H1 (cell line): ENCODE results near the gene ZNF134. TPM values are rescaled to one million over a fixed set of nuclear protein-coding genes. Genes with fewer than 3 reads are reported as not detected.
A peak's percentile ranks its signal among the peaks of the same experiment; 100 is the strongest.

ENCODE experiments used
- CTCF ChIA-PET: fragments of 300-600 bp; sonication (Branson Sonifier 250); formaldehyde crosslinking; loops from one replicate; lab custom pipeline; 2021; ENCODE audit not compliant: partially characterized antibody; lab: Charles Lee
- POLR2A ChIA-PET: fragments of 300-600 bp; sonication (Branson Sonifier 250); formaldehyde crosslinking; loops from one replicate; lab custom pipeline; 2021; ENCODE audit warnings: inconsistent platforms; ENCODE audit not compliant: partially characterized antibody; lab: Charles Lee
- DNase-seq, 2 experiments: peaks; one replicate each; pipeline versions ENCODE4 v3.0.0 to v3.0.0-alpha.2; 2010 to 2022; ENCODE audit warnings: low spot score in 2 of 2, low read depth in 1 of 2, mixed read lengths in 1 of 2
- FAIRE-seq: peaks from 2 replicates; lab custom pipeline; 2011; peaks lifted over from hg19 to GRCh38; lab: Jason Lieb, UNC
- H2AFZ ChIP-seq: 2 replicates; pipeline ENCODE4 v1.8.1; 2012; ENCODE audit warnings: low read length, inconsistent platforms
- H2AK5ac ChIP-seq: 2 replicates; pipeline ENCODE4 v1.6.1; 2013; ENCODE audit warnings: low read depth, low read length
- H2BK120ac ChIP-seq: replicated peaks from 2 replicates; pipeline ENCODE3; 2013; ENCODE audit warnings: low read depth, low read length, inconsistent platforms
- H2BK12ac ChIP-seq: 2 replicates; pipeline ENCODE4 v1.6.1; 2013; ENCODE audit warnings: low read depth, low read length
- H2BK15ac ChIP-seq: 2 replicates; pipeline ENCODE4 v1.6.1; 2013; ENCODE audit warnings: low read length
- H2BK20ac ChIP-seq: 2 replicates; pipeline ENCODE4 v1.6.1; 2013; ENCODE audit warnings: low read length
- H2BK5ac ChIP-seq: 2 replicates; pipeline ENCODE4 v1.6.1; 2013; ENCODE audit warnings: low read depth, low read length
- H3K14ac ChIP-seq: 2 replicates; pipeline ENCODE4 v1.6.1; 2013; ENCODE audit warnings: inconsistent platforms; ENCODE audit not compliant: insufficient read length
- H3K18ac ChIP-seq: 2 replicates; pipeline ENCODE4 v1.6.1; 2013; ENCODE audit warnings: low read length; ENCODE audit errors: extremely low read depth
- H3K23ac ChIP-seq: 2 replicates; pipeline ENCODE4 v1.6.1; 2013; ENCODE audit warnings: inconsistent platforms; ENCODE audit not compliant: insufficient read length
- H3K23me2 ChIP-seq: 2 replicates; pipeline ENCODE4 v1.6.1; 2013; ENCODE audit warnings: low read depth, low read length
- H3K27ac ChIP-seq: 2 replicates; pipeline ENCODE4 v1.6.1; 2011; ENCODE audit warnings: low read depth, low read length, inconsistent platforms
- H3K27me3 ChIP-seq, 4 experiments: replicated peaks in 1 of 4; 1 replicate in 1 of 4; 2 replicates in 3 of 4; pipeline versions ENCODE4 v1.6.1 to v1.8.1; 2011 to 2013; ENCODE audit warnings: low read length in 3 of 4, mild to moderate bottlenecking in 3 of 4, inconsistent platforms in 2 of 4, mixed read lengths in 2 of 4, moderate library complexity in 1 of 4; ENCODE audit not compliant: control insufficient read depth in 3 of 4, insufficient read depth in 3 of 4; ENCODE audit errors: extremely low read depth in 1 of 4
- H3K36me3 ChIP-seq, 4 experiments: 2 replicates each; pipeline versions ENCODE4 v1.6.1 to v1.8.1; 2011 to 2013; ENCODE audit warnings: mild to moderate bottlenecking in 4 of 4, low read length in 3 of 4, moderate library complexity in 2 of 4, control low read depth in 1 of 4, inconsistent platforms in 1 of 4; ENCODE audit not compliant: insufficient read depth in 4 of 4, control insufficient read depth in 2 of 4
- H3K4ac ChIP-seq: replicated peaks from 2 replicates; pipeline ENCODE3; 2013; ENCODE audit warnings: low read length, low read depth, mixed read lengths, inconsistent platforms; ENCODE audit not compliant: insufficient read length
- H3K4me1 ChIP-seq, 4 experiments: replicated peaks in 1 of 4; 1 replicate in 1 of 4; 2 replicates in 3 of 4; pipeline versions ENCODE4 v1.6.1 to v1.8.1; 2011 to 2013; ENCODE audit warnings: low read length in 3 of 4, inconsistent platforms in 2 of 4, mixed read lengths in 1 of 4; ENCODE audit not compliant: insufficient read depth in 4 of 4, control insufficient read depth in 3 of 4
- H3K4me2 ChIP-seq, 2 experiments: 2 replicates each; pipeline versions ENCODE4 v1.6.1 to v1.8.1; 2011 to 2013; ENCODE audit warnings: low read depth in 2 of 2, low read length in 2 of 2, control low read depth in 1 of 2, inconsistent platforms in 1 of 2, mild to moderate bottlenecking in 1 of 2; ENCODE audit not compliant: insufficient read depth in 1 of 2
- H3K4me3 ChIP-seq, 4 experiments: fragments of 200-600, 300-600 bp in 1 of 4; sonication (generic), shearing (Covaris generic), sonication (Bioruptor Twin) in 1 of 4; 2 replicates each; pipeline versions ENCODE4 v1.5.1 to v1.8.1; 2011 to 2016; ENCODE audit warnings: low read length in 4 of 4, low read depth in 3 of 4, control low read depth in 2 of 4, inconsistent platforms in 2 of 4, mild to moderate bottlenecking in 2 of 4, mixed read lengths in 1 of 4, moderate library complexity in 1 of 4; ENCODE audit not compliant: insufficient read depth in 2 of 4; ENCODE audit errors: extremely low read depth in 1 of 4
- H3K56ac ChIP-seq: replicated peaks from 2 replicates; pipeline ENCODE3; 2013; ENCODE audit warnings: low read depth, mild to moderate bottlenecking, mixed read lengths, low read length, inconsistent platforms; ENCODE audit not compliant: insufficient read length
- H3K79me1 ChIP-seq: 2 replicates; pipeline ENCODE4 v1.6.1; 2013; ENCODE audit warnings: low read depth, low read length, control low read depth
- H3K79me2 ChIP-seq, 2 experiments: 2 replicates each; pipeline versions ENCODE4 v1.6.1 to v1.8.1; 2012 to 2013; ENCODE audit warnings: low read length in 2 of 2, mild to moderate bottlenecking in 2 of 2, inconsistent platforms in 1 of 2; ENCODE audit not compliant: insufficient read depth in 2 of 2, control insufficient read depth in 1 of 2
- H3K9ac ChIP-seq, 4 experiments: replicated peaks in 1 of 4; 1 replicate in 1 of 4; 2 replicates in 3 of 4; pipeline versions ENCODE4 v1.6.1 to v1.8.1; 2011 to 2013; ENCODE audit warnings: low read depth in 3 of 4, low read length in 3 of 4, control low read depth in 2 of 4, mild to moderate bottlenecking in 2 of 4, moderate library complexity in 2 of 4, inconsistent platforms in 1 of 4; ENCODE audit errors: extremely low read depth in 1 of 4
- H3K9me3 ChIP-seq, 2 experiments: 2 replicates each; pipeline versions ENCODE4 v1.6.1 to v1.8.1; 2012 to 2013; ENCODE audit warnings: mild to moderate bottlenecking in 2 of 2, moderate library complexity in 2 of 2, control low read depth in 1 of 2, inconsistent platforms in 1 of 2, low read depth in 1 of 2, low read length in 1 of 2, mixed read lengths in 1 of 2; ENCODE audit not compliant: insufficient read depth in 2 of 2
- H4K20me1 ChIP-seq, 2 experiments: replicated peaks in 1 of 2; 2 replicates each; pipeline versions ENCODE3 to v1.8.1; 2011 to 2013; ENCODE audit warnings: inconsistent platforms in 2 of 2, low read length in 2 of 2, mild to moderate bottlenecking in 1 of 2; ENCODE audit not compliant: insufficient read depth in 2 of 2, control insufficient read depth in 1 of 2
- H4K5ac ChIP-seq: 2 replicates; pipeline ENCODE4 v1.6.1; 2013; ENCODE audit warnings: low read length, low read depth, mixed read lengths, inconsistent platforms; ENCODE audit not compliant: insufficient read length
- H4K8ac ChIP-seq: 2 replicates; pipeline ENCODE4 v1.8.0; 2013; ENCODE audit warnings: mild to moderate bottlenecking, moderate library complexity, low read length, inconsistent platforms; ENCODE audit not compliant: insufficient read depth; ENCODE audit errors: extremely low read depth
- H4K91ac ChIP-seq: replicated peaks from 2 replicates; pipeline ENCODE3; 2013; ENCODE audit warnings: low read length, mixed read lengths, inconsistent platforms; ENCODE audit not compliant: insufficient read length
- BRCA1 ChIP-seq: IDR thresholded peaks from 2 replicates; pipeline ENCODE4 v1.6.1; 2012; ENCODE audit warnings: low read depth, low read length, improper control_type of control experiment
- CBX8 ChIP-seq: fragments of 300-800, 300-1000 bp; sonication (generic); IDR thresholded peaks from 2 replicates; pipeline ENCODE4 v1.7.1; 2016; ENCODE audit warnings: low read depth, low read length, borderline replicate concordance
- EZH2 ChIP-seq: fragments of 200-600 bp; sonication (generic); IDR thresholded peaks from 2 replicates; pipeline ENCODE4 v1.7.1; 2012; ENCODE audit warnings: low read depth, mild to moderate bottlenecking, moderate library complexity, low read length, inconsistent platforms; ENCODE audit not compliant: severe bottlenecking
- JUN ChIP-seq: IDR thresholded peaks from 2 replicates; pipeline ENCODE4 v1.6.1; 2011; ENCODE audit warnings: low read depth, mild to moderate bottlenecking, improper control_type of control experiment, low read length
- KDM4A ChIP-seq: IDR thresholded peaks from one replicate; pipeline ENCODE4 v1.7.1; 2012; ENCODE audit warnings: low read depth, mild to moderate bottlenecking, moderate library complexity, low read length, inconsistent platforms; ENCODE audit not compliant: severe bottlenecking
- KDM5A ChIP-seq: fragments of 200-600 bp; IDR thresholded peaks from 2 replicates; pipeline ENCODE4 v1.7.1; 2012; ENCODE audit warnings: mild to moderate bottlenecking, low read length, inconsistent platforms, mixed read lengths
- NRF1 ChIP-seq: IDR thresholded peaks from 2 replicates; pipeline ENCODE4 v1.6.1; 2011; ENCODE audit warnings: mild to moderate bottlenecking, low read depth, low read length, improper control_type of control experiment
- PHF8 ChIP-seq: fragments of 200-600 bp; sonication (generic); conservative IDR thresholded peaks from 2 replicates; pipeline ENCODE4 v1.7.1; 2012; ENCODE audit warnings: low read depth, mild to moderate bottlenecking, inconsistent platforms, low read length, moderate library complexity
- RBBP5 ChIP-seq: IDR thresholded peaks from 2 replicates; pipeline ENCODE4 v1.7.1; 2012; ENCODE audit warnings: low read depth, mild to moderate bottlenecking, inconsistent platforms, low read length, moderate library complexity, borderline replicate concordance
- RXRA ChIP-seq: IDR thresholded peaks from 2 replicates; pipeline ENCODE4 v1.6.1; 2011; ENCODE audit warnings: low read depth, mild to moderate bottlenecking, low read length, moderate library complexity; ENCODE audit not compliant: insufficient read depth
- SP2 ChIP-seq: IDR thresholded peaks from 2 replicates; pipeline ENCODE4 v1.6.1; 2012; ENCODE audit warnings: mild to moderate bottlenecking, low read length, inconsistent platforms
- TAF1 ChIP-seq: IDR thresholded peaks from 2 replicates; pipeline ENCODE4 v1.6.1; 2011; ENCODE audit warnings: mild to moderate bottlenecking, low read depth, low read length
- ZNF274 ChIP-seq: IDR thresholded peaks from 2 replicates; pipeline ENCODE4 v1.7.0; 2012; ENCODE audit warnings: low read length, borderline replicate concordance; ENCODE audit errors: extremely low read depth
- WGBS, 2 experiments: shearing (Covaris generic) in 1 of 2; methylation state at CpG; one replicate each; pipeline versions ENCODE4 v1.1.6 to v1.1.7; 2013 to 2015; ENCODE audit warnings: low lambda C conversion rate in 2 of 2, mixed read lengths in 2 of 2, inconsistent platforms in 1 of 2, low coverage in 1 of 2, missing lambda C conversion rate in 1 of 2; ENCODE audit not compliant: insufficient replicate concordance in 2 of 2, insufficient coverage in 1 of 2, insufficient read length in 1 of 2; ENCODE audit errors: extremely low coverage in 1 of 2, missing lambda C conversion rate in 1 of 2; 5-methylcytosine and 5-hydroxymethylcytosine counted together
- polyA plus RNA-seq, 7 experiments: library from polyadenylated mRNA; depleted of rRNA in 3 of 7; stranded (reverse) in 5 of 7; unstranded in 2 of 7; fragments of >200 nt in 5 of 7; fragments of 200-250 nt in 2 of 7; gene quantifications; 1 replicate in 5 of 7; 2 replicates in 1 of 7; 4 replicates in 1 of 7; pipeline versions ENCODE4 v1.2.1 to v1.2.3, GENCODE V29; 2011 to 2013; ENCODE audit warnings: missing spikeins in 2 of 7, mixed read lengths in 2 of 7
- total RNA-seq: library from RNA; stranded (reverse); fragmentation: NEBNext Ultra II Directional; extraction: Animal tissue kit (Norgen Biotek cat#: 25700); gene quantifications from 2 replicates; pipeline ENCODE4 v1.2.1, GENCODE V29; 2021
- TF ChIP-seq, protein P1 (sequence below): IDR thresholded peaks from 2 replicates; pipeline ENCODE4 v1.6.1; 2011; ENCODE audit warnings: low read depth, mild to moderate bottlenecking, low read length; ENCODE audit not compliant: insufficient read depth

Gene ZNF134
- total and polyA plus RNA-seq, 2 of the 8 experiments (the other 6 are each of a cell fraction or from before 2014, with no cell fraction given) = 16.6 to 54.6 TPM

GRCh38 chr19:57653689-57654088, 39.6 kb downstream of the ZNF134 start:
- no peaks in the 10 kb centered on the region for H3K79me1 ChIP-seq
- no peaks in the 10 kb centered on the region for H3K36me3 ChIP-seq
- H3K4me2 ChIP-seq = no peak overlapping the region
- no peak overlapping the region for H3K9ac ChIP-seq
- no peak overlapping the region for H3K4ac ChIP-seq
- no peak overlapping the region for H4K5ac ChIP-seq
- DNase-seq (peak in 1 of 2 experiments; percentile 3), FAIRE-seq (no peak)
- peaks cover 0 to 2% (median 0%) of the 10 kb centered on the region in 4 experiments; a peak in 1 of 7 replicates for H3K4me1 ChIP-seq
- no peak overlapping the region for H2AFZ ChIP-seq
- H3K9me3 ChIP-seq = no peaks in the 10 kb centered on the region
- H2AK5ac ChIP-seq = no peak overlapping the region
- no peak overlapping the region for H2BK5ac ChIP-seq
- H3K4me3 ChIP-seq = no peak overlapping the region
- H3K23me2 ChIP-seq = no peaks in the 10 kb centered on the region; the same call in 1 of the 2 replicates
- no peak overlapping the region for H2BK120ac ChIP-seq
- no peak overlapping the region for H3K27ac ChIP-seq
- H3K23ac ChIP-seq = no peak overlapping the region
- no peak overlapping the region for H4K91ac ChIP-seq
- no peak overlapping the region for H4K8ac ChIP-seq
- no peaks in the 10 kb centered on the region for H4K20me1 ChIP-seq
- ChIA-PET CTCF (no interaction called here), POLR2A (interaction anchor here (1.4 kb wide), 1 partner anchor 17 kb away, joined by 5 read pairs; no protein-coding TSS in a partner anchor)
- no peak overlapping the region for H2BK20ac ChIP-seq
- peaks cover 0 to 2% (median 0%) of the 10 kb centered on the region in 4 experiments; a peak in 1 of 7 replicates for H3K27me3 ChIP-seq
- no peak overlapping the region for H2BK15ac ChIP-seq
- no peak overlapping the region for H2BK12ac ChIP-seq
- no peaks in the 10 kb centered on the region for H3K79me2 ChIP-seq
- 74% methylated on average over 2 of the region's 2 CpGs; no CpG with 5 or more reads in 1 of the 2 experiments for WGBS, 2 experiments
- H3K18ac ChIP-seq = no peak overlapping the region
- no peak overlapping the region for H3K56ac ChIP-seq
- no peak overlapping the region for H3K14ac ChIP-seq
- TF ChIP-seq KDM5A (no peak), BRCA1 (no peak), SP2 (no peak), EZH2 (no peak), NRF1 (no peak), KDM4A (no peak), TAF1 (no peak), RXRA (no peak), PHF8 (no peak), ZNF274 (no peak), RBBP5 (no peak), JUN (no peak), CBX8 (no peak)
- TF ChIP-seq, protein P1, sequence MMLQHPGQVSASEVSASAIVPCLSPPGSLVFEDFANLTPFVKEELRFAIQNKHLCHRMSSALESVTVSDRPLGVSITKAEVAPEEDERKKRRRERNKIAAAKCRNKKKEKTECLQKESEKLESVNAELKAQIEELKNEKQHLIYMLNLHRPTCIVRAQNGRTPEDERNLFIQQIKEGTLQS = no peak
